Measurements from ENCODE around the gene ITGB6. TPM values are rescaled to one million over a fixed set of nuclear protein-coding genes. Genes with fewer than 3 reads are reported as not detected.
A peak's percentile ranks its signal among the peaks of the same experiment; 100 is the strongest.

ITGB6 gene
- total and polyA plus RNA-seq, 2 of the 4 experiments (the other 2 are of a cell fraction): under 0.01 TPM; not detected in 1

GRCh38 chr2:160228141-160228917 lies 28.3 kb upstream of the ITGB6 start:
- in situ Hi-C loops (cut with MboI; ENCODE audit: low sequenced_read_pairs): no loop called here
- TF ChIP-seq SMC3 (IDR thresholded peaks at IDR 0.05; ENCODE audit: low read depth, low read length) (no peak), CTCF (conservative IDR thresholded peaks at IDR 0.05; ENCODE audit: low read depth, low read length) (no peak), FOS (IDR thresholded peaks at IDR 0.05; ENCODE audit: low read depth, low read length) (peak; percentile 89), MAFK (IDR thresholded peaks at IDR 0.05; ENCODE audit: low read depth, low read length) (peak; percentile 81), CHD1 (IDR thresholded peaks at IDR 0.05; ENCODE audit: low read depth, low read length) (no peak), MAZ (IDR thresholded peaks at IDR 0.05; ENCODE audit: borderline replicate concordance, low read depth, low read length) (no peak), RCOR1 (IDR thresholded peaks at IDR 0.05; ENCODE audit: insufficient replicate concordance, low read length) (no peak), CEBPB (IDR thresholded peaks at IDR 0.05; ENCODE audit: low read depth, low read length) (no peak), RAD21 (IDR thresholded peaks at IDR 0.05; ENCODE audit: low read length) (no peak), POLR2A (IDR thresholded peaks at IDR 0.05; ENCODE audit: low read depth, low read length) (no peak), NFE2L2 (IDR thresholded peaks at IDR 0.05; ENCODE audit: low read depth, low read length) (peak; percentile 77), BHLHE40 (IDR thresholded peaks at IDR 0.05; ENCODE audit: low read depth, low read length) (peak; percentile 29; the same call in 1 of the 2 replicates), MXI1 (IDR thresholded peaks at IDR 0.05; ENCODE audit: borderline replicate concordance, low read depth, low read length) (no peak), USF2 (IDR thresholded peaks at IDR 0.05; ENCODE audit: low read depth, low read length) (no peak)
- BruUV-seq (replicated peaks): no TSS peak

More at GRCh38 chr2:160228141-160228917, 28.3 kb upstream of the ITGB6 start:
- H2BK5ac ChIP-seq (ENCODE audit: low read depth, low read length, poor library complexity, severe bottlenecking): peak overlapping the region; percentile 79
- no peaks in the 10 kb centered on the region for H3K9me3 ChIP-seq (ENCODE audit: control insufficient read depth, insufficient read depth, low read length)
- no peak overlapping the region for H3K4me3 ChIP-seq (ENCODE audit: insufficient read depth, low read depth, low read length)
- no peak overlapping the region for H3K27ac ChIP-seq (ENCODE audit: insufficient read depth, low read length)
- peak overlapping the region; percentile 39; the same call in 1 of the 2 replicates for H3K18ac ChIP-seq (ENCODE audit: low read depth, low read length)
- no peaks in the 10 kb centered on the region for H3K27me3 ChIP-seq (ENCODE audit: control insufficient read depth, insufficient read depth, low read length)
- peak overlapping the region; percentile 48; the same call in 1 of the 2 replicates for H2AK5ac ChIP-seq (ENCODE audit: low read depth, low read length)
- intact Hi-C loops (cut with micrococcal nuclease): no loop called here
- no peaks in the 10 kb centered on the region for H3K36me3 ChIP-seq (ENCODE audit: control insufficient read depth, insufficient read depth, low read length)
- ChIA-PET POLR2A (ENCODE audit: unreplicated experiment) (no interaction called here), CTCF (no interaction called here)
- peak overlapping the region; percentile 55 for H2BK20ac ChIP-seq (ENCODE audit: low read depth, low read length)
- 0 out of 2 replicates have a peak overlapping the region, but pooled peaks have one; percentile 6 for H3K56ac ChIP-seq (ENCODE audit: extremely low read depth, insufficient read depth, low read length)
- WGBS, 2 experiments (ENCODE audit: extremely low coverage in 2 of 2, insufficient read length in 1 of 2): 0% methylated on average over 1 of the region's 5 CpGs; no CpG with 5 or more reads in 1 of the 2 experiments
- H4K5ac ChIP-seq (ENCODE audit: low read depth, low read length): peak overlapping the region; percentile 26; the same call in 1 of the 2 replicates
- peaks cover 22% of the 10 kb centered on the region for H3K9me1 ChIP-seq (ENCODE audit: insufficient read depth, low read length)
- peak overlapping the region; percentile 27 to 36; a peak in 3 of 4 replicates for H4K8ac ChIP-seq (ENCODE audit: low read depth in 2 of 2, low read length in 2 of 2)
- H4K20me1 ChIP-seq (ENCODE audit: insufficient read depth, low read length): no peaks in the 10 kb centered on the region
- H3K23ac ChIP-seq (ENCODE audit: low read depth, low read length): no peak overlapping the region
- peaks cover 22% of the 10 kb centered on the region for H3K4me1 ChIP-seq (ENCODE audit: control insufficient read depth, insufficient read depth, low read length)
- H4K91ac ChIP-seq (ENCODE audit: insufficient read depth, low read depth, low read length): peak overlapping the region; percentile 56
- peak; percentile 87 for DNase-seq
- H3K9ac ChIP-seq (ENCODE audit: low read depth, low read length): no peak overlapping the region
- no peak overlapping the region; the same call in 1 of the 2 replicates for H3K4me2 ChIP-seq (ENCODE audit: low read depth, low read length)
- peaks cover 0 to 6% of the 10 kb centered on the region in 2 experiments; a peak in 1 of 4 replicates for H3K79me1 ChIP-seq (ENCODE audit: low read depth in 1 of 2, low read length in 2 of 2)
- ATAC-seq (ENCODE audit: low read depth): peak; percentile 30; the same call in 1 of the 2 replicates
- peak overlapping the region; percentile 41 for H3K14ac ChIP-seq (replicated peaks; ENCODE audit: low read depth, low read length)
- H2AK9ac ChIP-seq (replicated peaks; ENCODE audit: low read depth, low read length, poor library complexity): no peak overlapping the region
- peak overlapping the region; percentile 19; the same call in 1 of the 2 replicates for H3K4ac ChIP-seq (ENCODE audit: low read depth, low read length)
- H2BK120ac ChIP-seq (ENCODE audit: low read depth, low read length): peak overlapping the region; percentile 61; the same call in 1 of the 2 replicates
- dilution Hi-C loops (cut with HindIII; ENCODE audit: low sequenced_read_pairs, unreplicated experiment): no loop called here
- peak overlapping the region; percentile 64 for H2BK15ac ChIP-seq (ENCODE audit: low read depth, low read length)
- no peak overlapping the region for H2AFZ ChIP-seq (replicated peaks; ENCODE audit: low read length, poor library complexity)
